SIG-M5 treated with dmso at 0.1 percent for 504 hours (cell line): Measurements from ENCODE around the gene STX17.

Experiments
- DNase-seq: peaks from one replicate; lab custom pipeline; 2025; ENCODE audit not compliant: unreplicated experiment; lab: John Stamatoyannopoulos, UW

Gene STX17

DNA sequence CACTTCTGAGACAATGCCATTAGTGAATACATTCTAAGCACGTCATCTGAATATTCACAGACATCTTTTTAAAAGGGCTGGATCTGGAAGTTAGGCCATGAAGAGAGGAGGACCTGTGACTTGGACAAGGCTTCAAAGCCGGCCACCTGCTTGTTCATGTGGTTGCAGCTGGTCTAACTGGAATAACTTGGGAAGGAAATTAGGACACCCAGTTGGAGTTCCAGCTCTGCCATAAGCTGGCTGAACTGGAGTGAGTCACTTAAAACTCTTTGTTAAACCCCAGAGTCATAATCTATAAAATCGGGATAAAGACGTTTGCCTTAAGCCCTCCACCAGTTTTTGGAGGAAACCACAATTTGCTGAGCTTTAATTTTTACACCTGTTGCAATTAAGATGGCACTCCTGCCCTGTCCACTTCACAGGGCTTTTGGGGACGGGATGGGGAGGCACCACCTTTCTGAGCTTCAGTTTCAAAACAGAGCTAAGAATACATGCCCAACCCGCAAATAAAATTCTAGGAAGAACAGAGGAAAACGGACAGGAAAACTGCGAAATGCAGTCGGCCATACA, 536 bp upstream of the STX17 start:
- peak; percentile 26 for DNase-seq

- DNase-seq, result no peak
Observed at GRCh38 chr9:99907208-99907532, 716 bp downstream of the STX17 start.

DNA sequence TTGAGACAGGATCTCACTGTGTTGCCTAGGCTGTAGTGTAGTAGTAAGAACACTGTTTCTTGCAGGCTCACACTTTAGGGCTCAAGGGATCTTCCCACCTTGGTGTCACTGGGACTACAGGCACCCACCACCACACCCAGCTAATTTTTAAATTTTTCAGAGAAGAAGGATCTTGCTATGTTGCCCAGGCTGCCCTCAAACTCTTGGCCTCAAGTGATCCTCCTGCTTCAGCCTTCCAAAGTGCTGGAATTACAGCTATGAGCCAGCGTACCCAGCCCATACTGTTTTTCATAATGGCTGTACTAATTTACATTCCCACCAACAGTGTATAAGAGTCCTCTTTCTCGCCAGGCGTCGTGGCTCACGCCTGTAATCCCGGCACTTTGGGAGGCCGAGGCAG, 5.1 kb downstream of the STX17 start:
- no peak for DNase-seq

DNA sequence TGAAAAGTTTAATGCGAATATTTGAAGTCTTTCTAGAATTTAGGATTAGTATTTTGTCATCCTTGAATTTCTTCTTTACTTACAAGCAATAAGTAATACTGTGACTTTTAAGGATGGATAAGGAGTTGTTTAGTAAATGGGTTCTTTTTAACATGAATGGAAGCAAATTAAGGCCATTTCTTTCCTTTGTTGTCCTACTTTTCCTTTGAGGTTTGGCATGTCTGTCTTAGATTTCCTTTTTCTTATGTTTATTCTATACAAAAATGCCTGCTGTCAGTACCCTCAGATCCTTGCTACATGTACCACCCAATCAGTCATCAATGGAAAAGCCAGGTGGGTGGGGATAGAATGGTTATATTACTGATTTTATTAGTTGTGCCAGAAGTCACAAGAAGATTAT, 10.2 kb downstream of the STX17 start:
- DNase-seq, result no peak

DNA sequence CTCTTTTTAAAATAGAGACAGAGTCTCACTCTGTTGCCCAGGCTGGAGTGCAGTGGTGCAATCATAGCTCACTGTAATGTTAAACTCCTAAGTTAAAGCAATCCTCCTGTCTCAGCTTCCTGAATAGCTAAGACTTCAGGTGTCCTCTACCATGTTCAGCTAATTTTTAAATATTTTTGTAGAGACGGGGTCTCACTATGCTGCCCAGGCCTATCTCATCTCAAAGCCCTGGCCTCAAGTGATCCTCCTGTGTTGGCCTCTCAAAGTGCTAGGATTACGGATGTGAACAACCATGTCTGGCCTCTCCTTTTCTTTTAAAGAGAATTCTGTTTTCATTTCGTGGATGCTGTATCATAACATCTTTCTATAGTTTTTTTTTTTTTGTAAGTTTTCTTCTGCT, 11.7 kb downstream of the STX17 start:
- no peak for DNase-seq

- DNase-seq, result no peak
Observed at GRCh38 chr9:99919930-99920329, 13.5 kb downstream of the STX17 start.

DNA sequence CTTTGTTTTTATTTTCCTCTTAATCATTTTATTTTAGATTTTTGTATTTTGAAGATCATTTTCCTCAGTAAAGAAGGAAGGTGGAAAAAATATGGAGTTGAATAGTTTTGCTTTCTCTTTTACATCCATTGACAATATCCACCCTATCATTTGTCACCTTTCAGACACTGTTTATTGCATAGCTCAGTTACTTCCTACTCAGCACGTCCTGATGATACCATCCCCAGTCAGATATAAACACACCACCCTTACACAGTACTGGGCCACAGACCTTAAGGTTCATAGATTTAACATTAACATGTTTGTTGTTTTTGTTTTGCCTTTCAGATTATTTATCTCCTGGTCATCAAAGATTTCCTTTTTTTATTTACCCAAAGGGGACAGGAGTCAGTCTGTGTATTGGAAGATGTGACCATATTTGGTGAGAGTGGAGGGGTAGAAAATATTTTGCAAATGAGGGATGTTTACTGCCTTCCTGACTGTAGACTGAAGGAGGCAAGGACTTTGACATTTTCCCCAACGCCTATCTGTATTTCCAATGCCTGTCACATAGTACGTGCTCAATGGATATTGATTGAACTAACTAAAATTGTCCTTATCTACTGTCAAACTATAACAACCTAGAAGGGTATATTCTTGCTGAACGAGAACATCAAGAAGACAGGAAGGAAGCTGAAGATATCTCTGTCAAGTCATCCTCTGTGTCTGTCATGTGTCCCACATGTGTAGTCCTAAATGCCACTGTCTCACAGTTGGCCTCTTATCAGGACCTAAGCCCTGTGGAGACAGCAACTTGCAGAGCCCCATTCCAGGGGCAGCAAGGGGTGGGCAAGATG, 15.6 kb downstream of the STX17 start:
- no peak for DNase-seq

GRCh38 chr9:99922711-99923030, 16.2 kb downstream of the STX17 start:
- no peak for DNase-seq

- DNase-seq, result no peak
Observed at GRCh38 chr9:99925541-99925940, 19.1 kb downstream of the STX17 start.

DNA sequence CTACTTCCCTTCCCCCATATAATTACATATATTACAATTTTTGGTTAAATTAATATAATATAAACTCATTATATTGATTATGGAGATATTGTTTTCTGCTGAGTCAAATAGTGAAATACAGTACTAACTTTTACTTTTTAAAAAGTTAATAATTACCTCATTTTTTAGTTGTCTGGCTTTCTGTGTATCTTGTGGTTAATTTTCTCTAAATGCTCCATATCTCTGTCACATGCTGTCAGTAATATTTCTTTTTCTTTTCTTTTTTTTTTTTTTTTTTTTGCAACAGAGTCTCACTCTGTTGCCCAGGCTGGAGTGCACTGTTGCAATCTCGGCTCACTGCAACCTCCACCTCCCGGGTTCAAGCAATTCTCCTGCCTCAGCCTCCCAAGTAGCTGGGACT, 23.2 kb downstream of the STX17 start:
- no peak for DNase-seq

GRCh38 chr9:99931155-99931840, 24.8 kb downstream of the STX17 start:
- no peak for DNase-seq

GRCh38 chr9:99936947-99937587, 30.6 kb downstream of the STX17 start:
- no peak for DNase-seq

GRCh38 chr9:99947395-99947794, 40.9 kb downstream of the STX17 start:
- DNase-seq, result peak; percentile 12

DNA sequence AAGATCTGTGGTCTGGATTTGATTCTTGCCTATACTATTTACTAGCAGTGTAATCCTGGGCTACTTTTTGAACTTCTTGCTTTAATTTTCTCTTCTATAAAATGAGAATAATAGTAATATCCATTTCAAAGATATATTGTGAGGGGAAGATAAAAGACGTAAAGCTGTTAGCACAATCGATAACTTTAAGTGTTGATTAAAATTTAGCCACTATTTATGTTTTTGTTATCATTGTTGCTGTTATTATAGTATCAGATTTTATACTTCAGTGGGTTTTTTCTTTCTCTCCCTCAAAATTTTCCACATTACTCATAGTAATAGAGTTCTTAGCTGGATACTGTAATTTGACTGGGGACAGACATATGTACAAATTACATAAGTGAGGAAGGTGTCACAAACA, 42.0 kb downstream of the STX17 start:
- no peak for DNase-seq

- no peak for DNase-seq
Observed at GRCh38 chr9:99948896-99949295, 42.4 kb downstream of the STX17 start.

DNA sequence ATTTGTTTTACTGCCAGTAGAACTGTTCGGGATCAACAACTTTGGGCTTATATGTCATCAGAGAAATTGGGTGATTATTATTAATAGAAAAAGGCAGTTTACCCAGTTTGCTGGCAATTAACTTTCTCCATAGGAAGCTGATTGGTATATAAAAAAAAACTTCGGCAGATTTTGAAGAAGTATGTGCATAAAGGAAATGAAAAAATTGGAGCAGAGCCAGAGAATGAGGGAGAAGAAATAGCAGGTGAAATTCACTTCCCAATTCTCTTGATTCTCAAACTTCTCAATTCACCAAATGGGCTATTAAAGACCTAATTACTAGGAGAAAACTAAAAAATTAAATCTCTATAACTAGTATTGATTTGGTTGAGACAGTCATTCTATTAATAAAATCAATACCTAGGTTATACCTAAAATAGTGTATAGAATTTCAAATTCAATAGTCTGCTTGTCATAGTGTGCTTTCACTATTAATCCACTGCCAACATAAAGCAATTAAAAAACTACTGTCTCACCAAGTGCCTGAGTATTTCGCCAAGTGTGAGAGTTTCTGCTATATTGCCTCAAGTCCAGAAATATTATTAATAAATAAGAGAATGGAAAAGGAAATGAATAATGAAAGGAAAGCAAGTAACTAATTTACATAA, 47.5 kb downstream of the STX17 start:
- no peak for DNase-seq

DNA sequence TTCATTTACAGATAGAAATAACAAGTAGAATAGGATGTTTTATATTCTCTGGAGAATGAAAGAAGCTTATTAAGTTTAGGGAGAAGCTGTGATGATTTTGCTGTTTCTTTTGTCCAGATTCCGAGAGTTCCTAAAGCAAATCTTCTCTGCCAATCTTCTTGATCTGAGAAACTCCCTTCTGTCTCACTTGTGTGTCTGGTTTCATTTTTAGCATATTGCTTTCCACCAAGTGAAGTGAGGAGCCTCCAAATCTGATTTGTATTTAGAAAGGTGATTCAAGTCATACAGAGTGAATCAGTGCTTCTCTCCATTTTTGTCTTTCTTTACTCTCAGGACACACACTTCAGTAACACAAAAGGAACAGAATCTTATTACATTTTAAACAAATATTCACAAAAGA, 48.4 kb downstream of the STX17 start:
- no peak for DNase-seq

- DNase-seq, result no peak
Observed at GRCh38 chr9:99955606-99956005, 49.2 kb downstream of the STX17 start.

DNA sequence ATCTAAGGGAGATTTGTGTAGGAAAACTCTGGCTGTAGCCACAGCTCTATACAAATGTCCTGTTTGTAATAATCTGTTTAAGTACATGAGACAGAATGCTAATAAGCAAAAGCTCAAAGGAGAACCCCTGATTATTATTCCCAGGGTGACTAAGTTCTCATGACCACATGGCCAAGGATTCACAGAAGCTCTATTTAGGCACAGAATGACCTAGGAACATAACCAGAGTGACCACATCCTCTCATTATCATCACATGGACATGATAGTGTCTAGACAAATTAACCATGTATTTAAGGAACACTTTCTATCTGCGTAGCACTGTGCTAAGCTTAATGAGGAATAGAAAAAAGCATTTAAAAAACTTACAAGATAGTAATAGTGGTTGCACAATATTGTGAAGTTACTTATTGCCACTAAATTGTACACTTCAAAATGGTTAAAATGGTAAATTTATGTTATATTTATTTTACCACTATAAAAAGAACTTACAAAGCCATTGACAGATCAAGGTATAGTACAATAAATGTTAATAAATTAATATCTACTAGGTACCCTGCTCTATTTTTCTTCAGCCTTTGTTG, 56.3 kb downstream of the STX17 start:
- no peak for DNase-seq

- DNase-seq, result no peak
Observed at GRCh38 chr9:99964336-99964735, 57.9 kb downstream of the STX17 start.

DNA sequence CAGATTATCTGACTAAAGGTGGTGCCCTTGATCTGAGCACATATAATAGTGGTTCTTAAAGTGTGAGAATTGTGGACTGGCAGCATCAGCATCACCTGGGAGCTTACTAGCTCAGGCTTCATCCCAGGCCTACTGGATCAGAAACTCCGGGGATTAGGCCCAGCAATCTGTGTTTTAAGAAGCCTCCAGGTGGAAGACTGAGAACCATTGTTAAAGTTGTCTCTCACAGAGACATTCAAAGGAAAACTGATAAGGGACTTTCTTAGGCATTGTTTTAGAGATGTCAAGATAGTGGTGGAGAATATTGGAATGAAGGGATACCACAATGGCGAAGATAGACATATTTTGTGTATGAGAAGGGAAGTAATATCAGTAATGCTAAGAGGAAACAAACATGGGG, 59.5 kb downstream of the STX17 start:
- no peak for DNase-seq
